OCI-LY3 (cell line): ENCODE results near the gene ADGRG6.

Source experiments
- CTCF ChIP-seq: fragments of 200-600, 300-600 bp; sonication (generic); IDR thresholded peaks from 2 replicates; pipeline ENCODE4 v1.5.1; 2014; ENCODE audit warnings: antibody characterized with exemption, low read length, low read depth
- EZH2phosphoT487 ChIP-seq: fragments of 200-600 bp; shearing (Covaris generic); IDR thresholded peaks from 2 replicates; pipeline ENCODE4 v1.6.1; 2018; ENCODE audit warnings: antibody characterized with exemption, mixed run types, low read depth

- TF ChIP-seq CTCF (no peak), EZH2phosphoT487 (no peak)
Measured at GRCh38 chr6:142296975-142297604, 4.7 kb upstream of the ADGRG6 start.
